GM18951 (cell line): Measurements from ENCODE around the gene CWC25.
"Not testable (repeated sequence)": the region's sequence is repeated elsewhere in the genome, so short reads cannot be mapped to it uniquely, and the experiment has no call there.

Source experiments
- POLR2A ChIP-seq: IDR thresholded peaks from 4 replicates; pipeline ENCODE4 v1.6.1; 2011; ENCODE audit warnings: mild to moderate bottlenecking; ENCODE audit not compliant: insufficient read length, insufficient read depth; ENCODE audit errors: extremely low read depth
- in situ Hi-C: fragments of 300-500 bp; cut with MboI; formaldehyde crosslinking; loops from one replicate; pipeline ENCODE4 v1.12.0; 2022; ENCODE audit warnings: low sequenced_read_pairs, mixed read lengths, inconsistent platforms; ENCODE audit not compliant: unreplicated experiment

CWC25 gene

GRCh38 chr17:38809828-38810227, 15.3 kb downstream of the CWC25 start:
- no peak for TF ChIP-seq POLR2A
- in situ Hi-C loops, result no loop called here

DNA sequence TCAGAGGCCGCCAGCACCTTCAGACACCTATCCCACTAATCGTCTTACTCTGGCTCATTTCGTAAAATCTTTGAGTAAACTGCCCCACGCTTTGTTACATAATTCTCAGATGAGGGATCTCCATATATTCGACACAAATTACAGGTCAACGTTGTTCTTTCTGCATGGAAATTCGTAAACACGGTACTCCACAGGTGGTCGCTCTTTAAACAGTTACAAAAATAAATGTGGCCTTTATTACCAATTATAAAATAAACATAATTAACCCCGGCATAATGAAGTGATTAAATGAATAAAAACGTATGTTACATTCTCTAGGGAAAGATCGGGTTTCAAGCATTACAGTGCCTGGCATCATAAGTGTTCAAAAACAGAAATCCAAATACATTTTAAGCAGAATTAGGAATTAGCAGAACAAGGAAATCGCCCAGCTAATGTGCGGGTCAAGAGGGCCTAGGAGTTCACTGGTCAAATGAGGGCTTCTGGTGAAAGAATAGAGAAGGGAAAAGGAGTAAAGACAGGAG, 24.8 kb downstream of the CWC25 start:
- in situ Hi-C loops, result no loop called here
- TF ChIP-seq POLR2A, result no peak

GRCh38 chr17:38799501-38800236, 25.5 kb downstream of the CWC25 start, which contains the start of gene PIP4K2B:
Gene PIP4K2B (minus strand): TSS chr17:38799556. CDS start chr17:38799424, 132 bp downstream.
- TF ChIP-seq POLR2A, result peak; percentile 65

DNA sequence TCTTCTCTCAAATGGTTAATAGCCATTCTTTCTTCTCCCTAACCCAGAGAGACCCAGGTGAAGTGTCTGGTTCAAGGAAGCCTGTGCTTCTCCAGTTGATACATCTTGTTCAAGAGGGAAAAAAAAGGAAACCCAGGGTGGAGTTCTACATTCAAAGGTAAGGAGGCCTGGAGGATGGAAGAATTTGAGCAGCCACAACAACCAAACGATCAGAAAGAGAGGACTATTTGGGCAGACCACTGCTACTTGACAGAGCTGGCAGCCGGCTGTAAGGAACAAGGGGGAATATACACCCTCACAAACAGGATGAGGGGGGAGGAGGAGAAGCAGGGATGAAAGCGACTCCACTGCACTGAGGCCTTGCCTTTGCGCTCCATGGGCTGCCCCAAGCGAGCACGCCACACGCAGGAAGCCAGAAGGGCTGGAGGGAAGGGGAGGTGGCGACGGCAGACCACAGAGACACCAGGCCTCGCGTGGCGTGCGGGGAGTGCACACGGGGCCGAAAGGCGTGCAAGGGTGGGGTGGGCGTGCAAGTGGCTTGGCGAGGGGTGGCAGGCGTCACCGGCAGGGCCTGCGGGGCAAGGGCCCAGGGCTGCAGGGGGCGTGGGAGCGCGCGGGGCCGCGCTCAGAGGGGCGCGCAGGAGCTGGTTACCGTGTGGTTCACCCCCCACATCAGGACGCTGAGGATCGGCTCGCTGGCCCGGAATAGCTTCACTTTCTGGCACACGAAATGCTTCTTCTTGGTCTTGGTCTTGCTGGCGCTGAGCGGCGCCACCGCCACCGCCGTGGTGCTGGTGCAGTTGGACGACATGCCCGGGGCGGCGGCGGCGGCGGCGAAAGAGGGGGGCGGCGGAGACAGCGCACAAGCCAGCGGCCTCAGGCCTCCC, 26.3 kb downstream of the CWC25 start:
- TF ChIP-seq POLR2A, result no peak
- in situ Hi-C loops, result no loop called here

More at GRCh38 chr17:38799501-38800236, 25.5 kb downstream of the CWC25 start, which contains the start of gene PIP4K2B:
- in situ Hi-C loops, result no loop called here

GRCh38 chr17:38797828-38798227, 27.3 kb downstream of the CWC25 start:
- no peak for TF ChIP-seq POLR2A
- in situ Hi-C loops, result no loop called here

GRCh38 chr17:38797158-38797490, 28.0 kb downstream of the CWC25 start:
- in situ Hi-C loops, result no loop called here
- TF ChIP-seq POLR2A, result no peak

- in situ Hi-C loops, result no loop called here
- TF ChIP-seq POLR2A, result no peak
These were observed 28.5 kb downstream of the CWC25 start for GRCh38 chr17:38796451-38797157.

DNA sequence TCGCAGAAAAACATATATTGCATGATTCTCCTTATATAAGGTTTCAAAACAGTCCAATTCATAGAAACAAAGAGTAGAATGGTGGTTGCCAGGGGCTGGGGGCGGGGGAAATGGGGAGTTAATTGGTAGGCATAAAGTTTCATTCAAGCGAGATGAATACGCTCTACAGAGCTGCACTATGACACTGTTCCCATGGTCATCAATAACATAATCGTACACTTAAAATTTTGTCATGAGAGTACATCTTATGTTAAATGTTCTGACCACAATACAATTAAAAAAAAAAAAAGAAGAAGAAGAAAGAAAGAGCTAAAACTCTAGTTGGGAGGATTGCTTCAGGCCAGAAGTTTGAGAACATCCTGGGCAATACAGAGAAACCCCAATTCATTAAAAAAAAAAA, 30.9 kb downstream of the CWC25 start:
- TF ChIP-seq POLR2A, result no peak
- in situ Hi-C loops, result no loop called here

DNA sequence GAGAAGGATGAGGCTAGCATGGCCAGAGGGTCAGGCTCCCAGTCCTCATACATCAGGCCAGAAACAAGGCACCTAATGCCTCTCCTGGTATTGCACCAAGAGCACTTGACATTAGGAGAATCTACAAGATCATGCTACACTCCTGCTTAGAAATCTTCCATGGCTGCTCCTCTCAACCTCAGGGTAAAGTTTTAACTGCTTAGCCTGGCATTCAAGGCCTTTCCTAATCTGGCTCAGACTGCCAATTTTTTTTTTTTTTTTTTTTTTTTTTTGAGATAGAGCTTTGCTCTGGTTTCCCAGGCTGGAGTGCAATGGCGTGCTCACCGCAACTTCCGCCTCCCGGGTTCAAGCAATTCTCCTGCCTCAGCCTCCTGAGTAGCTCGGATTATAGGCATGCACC, 34.0 kb downstream of the CWC25 start:
- in situ Hi-C loops, result no loop called here

GRCh38 chr17:38790148-38790707, 34.9 kb downstream of the CWC25 start:
- in situ Hi-C loops, result not testable (repeated sequence)

More for the DNA sequence above, 34.0 kb downstream of the CWC25 start:
- TF ChIP-seq POLR2A, result no peak

- in situ Hi-C loops, result no loop called here
- no peak for TF ChIP-seq POLR2A
These were observed 35.9 kb downstream of the CWC25 start for GRCh38 chr17:38789185-38789584.

- in situ Hi-C loops, result not testable (repeated sequence)
These were observed 37.1 kb downstream of the CWC25 start for GRCh38 chr17:38787999-38788398.

GRCh38 chr17:38786372-38786771, 38.7 kb downstream of the CWC25 start:
- in situ Hi-C loops, result no loop called here
- no peak for TF ChIP-seq POLR2A
